Measurements from ENCODE around the gene ISOC1. TPM values are rescaled to one million over a fixed set of nuclear protein-coding genes. Genes with fewer than 3 reads are reported as not detected.

The ISOC1 gene
- polyA plus RNA-seq, 4 donors = 43.8 to 65.4 (median 55.9) TPM

- FAIRE-seq = no peak
- 91 to 93% (median 91%) methylated on average over 3 of the region's 3 CpGs for WGBS, 3 donors
- no peak overlapping the region for H3K27ac ChIP-seq (ENCODE audit: low read depth in 1 of 3, low read length in 2 of 3)
These were observed 17.7 kb downstream of the ISOC1 start for GRCh38 chr5:129112295-129112694.

DNA sequence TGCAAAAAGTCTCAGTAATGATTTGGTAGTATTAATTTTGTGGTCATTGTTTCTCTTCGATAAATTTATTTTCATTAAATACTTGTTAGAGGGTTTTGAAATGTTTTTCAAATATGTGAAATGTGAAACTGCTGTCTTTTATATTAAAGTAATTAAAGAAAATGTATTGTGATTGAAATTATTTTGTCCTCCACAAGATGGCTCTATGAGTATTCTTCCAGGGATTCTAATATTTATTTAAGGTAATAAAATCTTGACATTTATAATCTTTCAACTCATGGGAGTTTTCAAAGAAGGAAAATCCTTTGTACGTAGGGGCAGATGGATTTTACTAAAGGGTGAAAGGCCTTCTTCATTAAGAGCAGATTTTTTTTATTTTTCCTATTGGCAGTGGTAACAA is 19.3 kb downstream of the ISOC1 start:
- no peak overlapping the region for H3K4me3 ChIP-seq (ENCODE audit: low read depth in 1 of 3, low read length in 3 of 3)
- H3K27me3 ChIP-seq (ENCODE audit: control insufficient read depth in 3 of 3, insufficient read depth in 3 of 3, low read length in 3 of 3) = no peaks in the 10 kb centered on the region
- no peak overlapping the region for H3K27ac ChIP-seq (ENCODE audit: low read depth in 1 of 3, low read length in 2 of 3)
- peaks cover 0 to 5% (median 4%) of the 10 kb centered on the region in 3 donors for H3K36me3 ChIP-seq (ENCODE audit: control insufficient read depth in 3 of 3, insufficient read depth in 2 of 3, low read depth in 1 of 3, low read length in 3 of 3)
- H3K9me3 ChIP-seq (ENCODE audit: control insufficient read depth in 2 of 2, insufficient read depth in 1 of 2, low read depth in 1 of 2, low read length in 1 of 2) = no peaks in the 10 kb centered on the region
- WGBS, 3 donors = 47 to 69% (median 55%) methylated on average over 2 of the region's 2 CpGs
- FAIRE-seq (no peak), DNase-seq (no peak)
- no peaks in the 10 kb centered on the region for H3K4me1 ChIP-seq (ENCODE audit: control insufficient read depth in 3 of 3, insufficient read depth in 2 of 3, low read depth in 1 of 3, low read length in 2 of 3)

More at GRCh38 chr5:129112295-129112694, 17.7 kb downstream of the ISOC1 start:
- H3K4me1 ChIP-seq (ENCODE audit: control insufficient read depth in 3 of 3, insufficient read depth in 2 of 3, low read depth in 1 of 3, low read length in 2 of 3) = no peaks in the 10 kb centered on the region
- peaks cover 0 to 13% (median 5%) of the 10 kb centered on the region in 3 donors for H3K36me3 ChIP-seq (ENCODE audit: control insufficient read depth in 3 of 3, insufficient read depth in 2 of 3, low read depth in 1 of 3, low read length in 3 of 3)
- no peak overlapping the region for H3K4me3 ChIP-seq (ENCODE audit: low read depth in 1 of 3, low read length in 3 of 3)
- H3K27me3 ChIP-seq (ENCODE audit: control insufficient read depth in 3 of 3, insufficient read depth in 3 of 3, low read length in 3 of 3) = no peaks in the 10 kb centered on the region
- DNase-seq = no peak
- no peaks in the 10 kb centered on the region for H3K9me3 ChIP-seq (ENCODE audit: control insufficient read depth in 2 of 2, insufficient read depth in 1 of 2, low read depth in 1 of 2, low read length in 1 of 2)

DNA sequence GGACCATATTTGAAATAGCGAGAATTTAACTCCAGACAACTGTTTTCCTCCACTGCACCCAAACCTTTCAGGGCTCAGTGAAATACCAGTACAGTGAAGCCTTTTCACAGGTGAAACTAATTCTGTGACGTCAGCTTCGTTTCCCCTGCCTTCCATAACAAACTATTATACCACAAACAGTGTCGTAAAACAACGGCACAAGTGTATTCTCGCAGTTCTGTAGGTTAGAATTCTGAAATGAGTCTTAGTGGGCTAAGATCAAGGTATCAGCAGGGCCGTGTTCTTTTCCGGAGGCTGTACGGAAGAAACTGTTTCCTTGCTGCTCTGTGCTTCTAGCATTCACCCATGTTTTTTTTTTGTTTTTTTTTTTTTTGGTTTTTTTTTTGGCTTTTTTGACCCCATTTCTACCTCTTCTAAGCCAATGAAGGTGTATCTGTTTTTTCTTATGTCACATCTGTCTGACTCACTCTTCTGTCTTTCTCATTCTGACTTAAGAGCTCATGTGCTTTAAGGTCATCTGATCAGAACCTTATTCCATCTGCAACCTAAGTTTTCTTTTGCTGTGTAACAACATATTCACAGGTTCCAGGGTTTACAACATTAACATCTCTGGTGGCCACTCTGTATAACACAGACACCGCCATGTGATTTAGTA is 20.1 kb downstream of the ISOC1 start:
- H3K4me1 ChIP-seq (ENCODE audit: control insufficient read depth in 3 of 3, insufficient read depth in 2 of 3, low read depth in 1 of 3, low read length in 2 of 3) = no peaks in the 10 kb centered on the region
- no peaks in the 10 kb centered on the region for H3K27me3 ChIP-seq (ENCODE audit: control insufficient read depth in 3 of 3, insufficient read depth in 3 of 3, low read length in 3 of 3)
- H3K36me3 ChIP-seq (ENCODE audit: control insufficient read depth in 3 of 3, insufficient read depth in 2 of 3, low read depth in 1 of 3, low read length in 3 of 3) = peaks cover 0 to 5% (median 4%) of the 10 kb centered on the region in 3 donors
- 90 to 91% (median 91%) methylated on average over 10 of the region's 10 CpGs for WGBS, 3 donors
- H3K9me3 ChIP-seq (ENCODE audit: control insufficient read depth in 2 of 2, insufficient read depth in 1 of 2, low read depth in 1 of 2, low read length in 1 of 2) = no peaks in the 10 kb centered on the region
- FAIRE-seq (no peak), DNase-seq (no peak)
- no peak overlapping the region for H3K27ac ChIP-seq (ENCODE audit: low read depth in 1 of 3, low read length in 2 of 3)
- H3K4me3 ChIP-seq (ENCODE audit: low read depth in 1 of 3, low read length in 3 of 3) = no peak overlapping the region

- no peaks in the 10 kb centered on the region for H3K4me1 ChIP-seq (ENCODE audit: control insufficient read depth in 3 of 3, insufficient read depth in 2 of 3, low read depth in 1 of 3, low read length in 2 of 3)
- FAIRE-seq (no peak), DNase-seq (no peak)
- H3K9me3 ChIP-seq (ENCODE audit: control insufficient read depth in 2 of 2, insufficient read depth in 1 of 2, low read depth in 1 of 2, low read length in 1 of 2) = no peaks in the 10 kb centered on the region
- no peaks in the 10 kb centered on the region for H3K27me3 ChIP-seq (ENCODE audit: control insufficient read depth in 3 of 3, insufficient read depth in 3 of 3, low read length in 3 of 3)
- WGBS, 3 donors = 28 to 48% (median 44%) methylated on average over 2 of the region's 2 CpGs
- peaks cover 0 to 5% (median 4%) of the 10 kb centered on the region in 3 donors for H3K36me3 ChIP-seq (ENCODE audit: control insufficient read depth in 3 of 3, insufficient read depth in 2 of 3, low read depth in 1 of 3, low read length in 3 of 3)
- no peak overlapping the region for H3K27ac ChIP-seq (ENCODE audit: low read depth in 1 of 3, low read length in 2 of 3)
- no peak overlapping the region for H3K4me3 ChIP-seq (ENCODE audit: low read depth in 1 of 3, low read length in 3 of 3)
These were observed 21.1 kb downstream of the ISOC1 start for GRCh38 chr5:129115680-129116079.

DNA sequence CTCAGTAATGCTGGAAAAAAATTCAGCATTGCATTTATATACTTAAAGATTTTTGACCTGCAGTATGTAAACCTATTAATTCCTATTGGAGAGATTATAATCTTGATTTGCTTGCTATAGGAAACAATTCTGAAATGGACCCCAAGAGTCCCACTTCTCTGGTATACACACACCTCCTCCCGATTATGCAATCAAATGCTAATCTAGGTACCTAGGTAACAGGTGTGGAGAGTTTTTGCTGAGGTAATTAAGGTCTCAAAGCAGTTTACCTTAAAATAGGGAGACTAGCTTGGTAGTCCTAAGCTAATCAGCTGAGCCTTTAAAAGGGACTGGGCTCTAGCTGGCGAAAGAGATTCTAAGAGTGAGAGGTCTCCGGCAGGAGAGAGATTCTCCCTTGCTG is 22.2 kb downstream of the ISOC1 start:
- Histone ChIP-seq H3K4me3 (ENCODE audit: low read depth in 1 of 3, low read length in 3 of 3) (no peak overlapping the region), H3K4me1 (ENCODE audit: control insufficient read depth in 3 of 3, insufficient read depth in 2 of 3, low read depth in 1 of 3, low read length in 2 of 3) (no peaks in the 10 kb centered on the region), H3K36me3 (ENCODE audit: control insufficient read depth in 3 of 3, insufficient read depth in 2 of 3, low read depth in 1 of 3, low read length in 3 of 3) (peaks cover 0 to 5% (median 4%) of the 10 kb centered on the region in 3 donors), H3K9me3 (ENCODE audit: control insufficient read depth in 2 of 2, insufficient read depth in 1 of 2, low read depth in 1 of 2, low read length in 1 of 2) (no peaks in the 10 kb centered on the region), H3K27me3 (ENCODE audit: control insufficient read depth in 3 of 3, insufficient read depth in 3 of 3, low read length in 3 of 3) (no peaks in the 10 kb centered on the region), H3K27ac (ENCODE audit: low read depth in 1 of 3, low read length in 2 of 3) (no peak overlapping the region)
- WGBS, 3 donors = 89 to 96% (median 94%) methylated on average over 3 of the region's 3 CpGs
- no peak for DNase-seq
- FAIRE-seq = no peak

DNA sequence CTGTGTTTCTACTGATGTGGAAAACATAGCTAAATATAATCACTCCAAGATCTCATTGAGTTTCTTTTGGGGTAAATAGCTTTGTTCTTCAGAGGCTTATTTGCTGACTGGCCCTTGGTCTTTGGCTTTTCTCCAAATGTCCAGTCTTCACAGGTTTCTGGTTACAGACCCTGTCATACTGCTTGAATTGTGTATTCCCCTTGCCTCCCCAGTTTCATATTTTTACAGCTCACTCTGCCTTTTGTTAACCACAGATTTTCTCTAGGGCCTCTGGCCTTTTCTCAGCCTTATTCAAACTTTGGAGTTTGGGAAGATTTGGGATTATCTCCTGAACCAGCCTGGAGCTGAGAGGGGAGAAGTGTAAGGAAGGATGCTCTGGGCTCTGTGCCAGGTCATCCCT is 23.9 kb downstream of the ISOC1 start:
- DNase-seq = no peak
- FAIRE-seq = no peak

DNA sequence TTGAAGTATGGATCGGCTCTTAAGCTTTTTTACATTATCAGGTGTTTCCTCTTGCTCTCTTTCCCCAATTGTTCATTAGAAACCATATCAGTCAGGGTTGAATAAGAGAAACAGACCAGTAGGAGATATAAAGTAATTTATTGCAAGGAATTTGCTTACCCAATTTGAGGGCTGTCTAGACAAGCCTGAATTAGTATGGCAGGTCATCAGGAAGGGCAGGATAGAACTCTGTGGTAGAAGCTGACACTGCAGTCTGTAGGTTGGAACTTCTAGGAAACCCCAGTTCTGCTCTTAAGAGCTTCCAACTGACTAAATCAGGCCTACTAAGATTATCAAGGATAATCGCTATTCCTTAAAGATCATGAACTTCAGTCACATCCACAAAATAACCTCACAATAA is 24.3 kb downstream of the ISOC1 start:
- Histone ChIP-seq H3K4me3 (ENCODE audit: low read depth in 1 of 3, low read length in 3 of 3) (no peak overlapping the region), H3K4me1 (ENCODE audit: control insufficient read depth in 3 of 3, insufficient read depth in 2 of 3, low read depth in 1 of 3, low read length in 2 of 3) (no peaks in the 10 kb centered on the region), H3K36me3 (ENCODE audit: control insufficient read depth in 3 of 3, insufficient read depth in 2 of 3, low read depth in 1 of 3, low read length in 3 of 3) (peaks cover 0 to 3% (median 2%) of the 10 kb centered on the region in 3 donors), H3K9me3 (ENCODE audit: control insufficient read depth in 2 of 2, insufficient read depth in 1 of 2, low read depth in 1 of 2, low read length in 1 of 2) (no peaks in the 10 kb centered on the region), H3K27ac (ENCODE audit: low read depth in 1 of 3, low read length in 2 of 3) (no peak overlapping the region), H3K27me3 (ENCODE audit: control insufficient read depth in 3 of 3, insufficient read depth in 3 of 3, low read length in 3 of 3) (no peaks in the 10 kb centered on the region)
- WGBS, 3 donors = 90 to 97% (median 95%) methylated on average over 2 of the region's 2 CpGs
- DNase-seq (no peak), FAIRE-seq (no peak)

More for the DNA sequence above, 23.9 kb downstream of the ISOC1 start:
- no peak overlapping the region for H3K4me3 ChIP-seq (ENCODE audit: low read depth in 1 of 3, low read length in 3 of 3)
- H3K36me3 ChIP-seq (ENCODE audit: control insufficient read depth in 3 of 3, insufficient read depth in 2 of 3, low read depth in 1 of 3, low read length in 3 of 3) = peaks cover 0 to 3% (median 2%) of the 10 kb centered on the region in 3 donors
- H3K9me3 ChIP-seq (ENCODE audit: control insufficient read depth in 2 of 2, insufficient read depth in 1 of 2, low read depth in 1 of 2, low read length in 1 of 2) = no peaks in the 10 kb centered on the region
- no peaks in the 10 kb centered on the region for H3K27me3 ChIP-seq (ENCODE audit: control insufficient read depth in 3 of 3, insufficient read depth in 3 of 3, low read length in 3 of 3)
- no peak overlapping the region for H3K27ac ChIP-seq (ENCODE audit: low read depth in 1 of 3, low read length in 2 of 3)
- H3K4me1 ChIP-seq (ENCODE audit: control insufficient read depth in 3 of 3, insufficient read depth in 2 of 3, low read depth in 1 of 3, low read length in 2 of 3) = no peaks in the 10 kb centered on the region

GRCh38 chr5:129120158-129120581 is 25.6 kb downstream of the ISOC1 start:
- H3K27me3 ChIP-seq (ENCODE audit: control insufficient read depth in 3 of 3, insufficient read depth in 3 of 3, low read length in 3 of 3) = no peaks in the 10 kb centered on the region
- H3K27ac ChIP-seq (ENCODE audit: low read depth in 1 of 3, low read length in 2 of 3) = no peak overlapping the region
- WGBS, 3 donors = 87 to 94% (median 93%) methylated on average over 3 of the region's 3 CpGs
- H3K4me1 ChIP-seq (ENCODE audit: control insufficient read depth in 3 of 3, insufficient read depth in 2 of 3, low read depth in 1 of 3, low read length in 2 of 3) = no peaks in the 10 kb centered on the region
- peaks cover 0 to 3% (median 2%) of the 10 kb centered on the region in 3 donors for H3K36me3 ChIP-seq (ENCODE audit: control insufficient read depth in 3 of 3, insufficient read depth in 2 of 3, low read depth in 1 of 3, low read length in 3 of 3)
- FAIRE-seq = no peak
- no peak overlapping the region for H3K4me3 ChIP-seq (ENCODE audit: low read depth in 1 of 3, low read length in 3 of 3)
- no peak for DNase-seq
- no peaks in the 10 kb centered on the region for H3K9me3 ChIP-seq (ENCODE audit: control insufficient read depth in 2 of 2, insufficient read depth in 1 of 2, low read depth in 1 of 2, low read length in 1 of 2)

DNA sequence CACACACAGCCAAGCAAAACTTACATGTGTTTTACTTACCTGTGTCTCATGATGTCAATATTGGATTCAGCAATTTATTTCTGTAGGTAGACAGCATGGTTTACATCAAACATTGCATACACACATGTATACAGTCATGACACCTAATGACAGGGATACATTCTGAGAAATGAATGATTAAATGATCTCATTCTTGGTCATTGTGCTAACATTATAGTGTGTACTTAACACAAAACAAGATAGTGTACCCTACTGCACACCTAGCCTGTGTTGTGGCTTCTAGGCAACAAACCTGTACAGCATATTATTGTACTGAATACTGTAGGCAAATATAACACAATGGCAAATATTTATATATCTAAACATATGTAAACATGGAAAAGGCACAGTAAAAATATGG is 28.0 kb downstream of the ISOC1 start:
- DNase-seq (no peak), FAIRE-seq (no peak)
- no peaks in the 10 kb centered on the region for H3K9me3 ChIP-seq (ENCODE audit: control insufficient read depth in 2 of 2, insufficient read depth in 1 of 2, low read depth in 1 of 2, low read length in 1 of 2)
- H3K4me3 ChIP-seq (ENCODE audit: low read depth in 1 of 3, low read length in 3 of 3) = no peak overlapping the region
- H3K27me3 ChIP-seq (ENCODE audit: control insufficient read depth in 3 of 3, insufficient read depth in 3 of 3, low read length in 3 of 3) = no peaks in the 10 kb centered on the region
- H3K27ac ChIP-seq (ENCODE audit: low read depth in 1 of 3, low read length in 2 of 3) = no peak overlapping the region
- H3K36me3 ChIP-seq (ENCODE audit: control insufficient read depth in 3 of 3, insufficient read depth in 2 of 3, low read depth in 1 of 3, low read length in 3 of 3) = peaks cover 0 to 2% (median 0%) of the 10 kb centered on the region in 3 donors
- peaks cover 0 to 6% (median 0%) of the 10 kb centered on the region in 3 donors for H3K4me1 ChIP-seq (ENCODE audit: control insufficient read depth in 3 of 3, insufficient read depth in 2 of 3, low read depth in 1 of 3, low read length in 2 of 3)

Measured in small intestine (tissue), 7 donors.